ENCODE results near the gene RBMX2. TPM values are rescaled to one million over a fixed set of nuclear protein-coding genes. Genes with fewer than 3 reads are reported as not detected.
"Not testable (repeated sequence)": the region's sequence is repeated elsewhere in the genome, so short reads cannot be mapped to it uniquely, and the experiment has no call there.

RBMX2 gene
- total and polyA plus RNA-seq, 8 donors = 6.2 to 28.2 (median 9.6) TPM

- WGBS, 2 donors = 71 to 76% methylated on average over 2 of the region's 2 CpGs
- intact Hi-C loops (cut with DNase I) = no loop called here
- no peak for TF ChIP-seq CTCF (IDR thresholded peaks at IDR 0.05)
- DNase-seq = no peak
- no peak overlapping the region for H3K4me3 ChIP-seq
- H3K36me3 ChIP-seq = no peaks in the 10 kb centered on the region
- no peaks in the 10 kb centered on the region for H3K4me1 ChIP-seq
- ATAC-seq = no peak
- H3K27me3 ChIP-seq = peaks cover 0 to 7% (median 0%) of the 10 kb centered on the region in 4 donors
- H3K9me3 ChIP-seq = no peaks in the 10 kb centered on the region
- no peak overlapping the region for H3K27ac ChIP-seq
- FAIRE-seq = no peak
Observed at GRCh38 chrX:130419263-130419662, 17.5 kb downstream of the RBMX2 start.

- peaks cover 0 to 7% (median 0%) of the 10 kb centered on the region in 4 donors for H3K27me3 ChIP-seq
- H3K4me1 ChIP-seq = no peaks in the 10 kb centered on the region
- H3K9me3 ChIP-seq = no peaks in the 10 kb centered on the region
- no peak overlapping the region for H3K4me3 ChIP-seq
- H3K27ac ChIP-seq = no peak overlapping the region
- DNase-seq = no peak
- no peak for TF ChIP-seq CTCF (IDR thresholded peaks at IDR 0.05)
- FAIRE-seq = no peak
- intact Hi-C loops (cut with DNase I) = no loop called here
- no peak for ATAC-seq
- H3K36me3 ChIP-seq = no peaks in the 10 kb centered on the region
- WGBS, 2 donors = 75 to 81% methylated on average over 6 of the region's 6 CpGs
Observed at GRCh38 chrX:130426531-130426930, 24.7 kb downstream of the RBMX2 start.

GRCh38 chrX:130429236-130429635, 27.4 kb downstream of the RBMX2 start:
- H3K4me1 ChIP-seq; H3K36me3 ChIP-seq; FAIRE-seq; intact Hi-C loops (cut with DNase I); H3K27ac ChIP-seq; ATAC-seq; H3K27me3 ChIP-seq; DNase-seq; H3K9me3 ChIP-seq; H3K4me3 ChIP-seq: not testable (repeated sequence)
- WGBS, 2 donors = 62 to 64% methylated on average over 5 of the region's 5 CpGs

- TF ChIP-seq CTCF (IDR thresholded peaks at IDR 0.05) = no peak
- H3K9me3 ChIP-seq = peaks cover 0 to 3% (median 0%) of the 10 kb centered on the region in 4 donors
- peaks cover 0 to 9% (median 0%) of the 10 kb centered on the region in 4 donors for H3K27me3 ChIP-seq
- H3K4me3 ChIP-seq = no peak overlapping the region
- H3K4me1 ChIP-seq = no peaks in the 10 kb centered on the region
- DNase-seq (no peak), ATAC-seq (no peak), FAIRE-seq (no peak)
- H3K27ac ChIP-seq = no peak overlapping the region
- intact Hi-C loops (cut with DNase I) = no loop called here
- H3K36me3 ChIP-seq = no peaks in the 10 kb centered on the region
Observed at GRCh38 chrX:130435937-130436336, 34.1 kb downstream of the RBMX2 start.

GRCh38 chrX:130437996-130438395, 36.2 kb downstream of the RBMX2 start:
- H3K4me1 ChIP-seq; H3K4me3 ChIP-seq; FAIRE-seq; H3K27me3 ChIP-seq; H3K27ac ChIP-seq; intact Hi-C loops (cut with DNase I); ATAC-seq; H3K36me3 ChIP-seq; H3K9me3 ChIP-seq; DNase-seq: not testable (repeated sequence)
- WGBS, 2 donors = 62 to 72% methylated on average over 2 of the region's 2 CpGs

GRCh38 chrX:130443875-130444274, 42.1 kb downstream of the RBMX2 start:
- no peak overlapping the region for H3K27ac ChIP-seq
- ATAC-seq = no peak
- no peak overlapping the region for H3K4me3 ChIP-seq
- DNase-seq = no peak
- intact Hi-C loops (cut with DNase I) = no loop called here
- no peak for TF ChIP-seq CTCF (IDR thresholded peaks at IDR 0.05)
- no peaks in the 10 kb centered on the region for H3K9me3 ChIP-seq
- H3K4me1 ChIP-seq = no peaks in the 10 kb centered on the region
- FAIRE-seq = no peak
- H3K27me3 ChIP-seq = no peaks in the 10 kb centered on the region
- no peaks in the 10 kb centered on the region for H3K36me3 ChIP-seq

All from pancreas (tissue), 10 donors.